LNCaP clone FGC (cell line): ENCODE measurements around the gene APBB1.
A peak's percentile ranks its signal among the peaks of the same experiment; 100 is the strongest.

Source experiments
- DNase-seq: peaks from one replicate; pipeline ENCODE4 v3.0.0-alpha.2; 2011; ENCODE audit warnings: low read depth
- H3K4me3 ChIP-seq: 2 replicates; pipeline ENCODE4 v1.5.1; 2011; ENCODE audit warnings: mild to moderate bottlenecking, low read depth, low read length, control low read depth
- CTCF ChIP-seq: IDR thresholded peaks from 2 replicates; pipeline ENCODE4 v1.5.1; 2012; ENCODE audit warnings: mild to moderate bottlenecking; ENCODE audit not compliant: control insufficient read depth, insufficient read depth; ENCODE audit errors: extremely low read depth

The APBB1 gene

GRCh38 chr11:6437993-6438392 lies 19.1 kb upstream of the APBB1 start:
- DNase-seq, result no peak
- H3K4me3 ChIP-seq, result no peak overlapping the region
- TF ChIP-seq CTCF, result no peak

- no peak for TF ChIP-seq CTCF
- H3K4me3 ChIP-seq, result no peak overlapping the region
- DNase-seq, result no peak
Observed at GRCh38 chr11:6437423-6437822, 18.5 kb upstream of the APBB1 start.

GRCh38 chr11:6433998-6434660 lies 15.2 kb upstream of the APBB1 start:
- TF ChIP-seq CTCF, result no peak
- peak; percentile 76 for DNase-seq
- H3K4me3 ChIP-seq, result no peak overlapping the region

- DNase-seq, result no peak
- no peak for TF ChIP-seq CTCF
- no peak overlapping the region for H3K4me3 ChIP-seq
Observed at GRCh38 chr11:6431861-6432260, 13.0 kb upstream of the APBB1 start.

- no peak for TF ChIP-seq CTCF
- H3K4me3 ChIP-seq, result no peak overlapping the region
- no peak for DNase-seq
Observed at GRCh38 chr11:6427516-6427915, 8.6 kb upstream of the APBB1 start.

- no peak overlapping the region for H3K4me3 ChIP-seq
- TF ChIP-seq CTCF, result no peak
- no peak for DNase-seq
Observed at GRCh38 chr11:6420677-6421076, 1.8 kb upstream of the APBB1 start.

GRCh38 chr11:6418557-6419008 lies 311 bp downstream of the APBB1 start:
- H3K4me3 ChIP-seq, result peak overlapping the region; percentile 65
- no peak for TF ChIP-seq CTCF
- DNase-seq, result no peak
